Loucy (cell line): ENCODE measurements around the gene TREX2.
"Not testable (repeated sequence)": the region's sequence is repeated elsewhere in the genome, so short reads cannot be mapped to it uniquely, and the experiment has no call there.

ENCODE experiments used
- H2AFZ ChIP-seq: fragments of 200-600 bp; sonication (generic); 2 replicates; pipeline ENCODE4 v1.6.0; 2016; ENCODE audit warnings: antibody characterized with exemption, mild to moderate bottlenecking, low read length, moderate library complexity
- H3F3A ChIP-seq: fragments of 200-600 bp; 2 replicates; pipeline ENCODE4 v1.6.0; 2016; ENCODE audit warnings: antibody characterized with exemption, low read depth, mild to moderate bottlenecking
- H3K27me3 ChIP-seq: fragments of 200-600 bp; sonication (generic); 2 replicates; pipeline ENCODE4 v1.6.1; 2014; ENCODE audit warnings: low read length, mild to moderate bottlenecking; ENCODE audit not compliant: insufficient read depth, poor library complexity, severe bottlenecking
- H3K36me3 ChIP-seq: fragments of 200-600 bp; sonication (generic); 2 replicates; pipeline ENCODE4 v1.6.1; 2016; ENCODE audit warnings: low read length; ENCODE audit not compliant: insufficient read depth
- H3K4me1 ChIP-seq: fragments of 200-600 bp; sonication (generic); 2 replicates; pipeline ENCODE4 v1.5.1; 2014; ENCODE audit warnings: low read length, mild to moderate bottlenecking; ENCODE audit not compliant: insufficient read depth, poor library complexity, severe bottlenecking
- H3K4me2 ChIP-seq: fragments of 200-600 bp; sonication (generic); 2 replicates; pipeline ENCODE4 v1.6.0; 2014; ENCODE audit warnings: antibody characterized with exemption, low read length, low read depth, mild to moderate bottlenecking; ENCODE audit not compliant: poor library complexity, severe bottlenecking
- H3K4me3 ChIP-seq: fragments of 200-600 bp; sonication (generic); 2 replicates; pipeline ENCODE4 v1.5.1; 2014; ENCODE audit warnings: low read length, mild to moderate bottlenecking, mixed read lengths; ENCODE audit not compliant: poor library complexity, severe bottlenecking
- H3K79me2 ChIP-seq: fragments of 200-600 bp; sonication (generic); 2 replicates; pipeline ENCODE4 v1.6.1; 2014; ENCODE audit warnings: low read length; ENCODE audit not compliant: insufficient read depth
- H3K9ac ChIP-seq: fragments of 200-600 bp; sonication (generic); 2 replicates; pipeline ENCODE4 v1.6.0; 2014; ENCODE audit warnings: mild to moderate bottlenecking, low read depth, low read length, moderate library complexity; ENCODE audit not compliant: poor library complexity, severe bottlenecking
- H3K9me2 ChIP-seq: fragments of 200-600 bp; sonication (generic); replicated peaks from 2 replicates; pipeline ENCODE4 v1.6.1; 2016; ENCODE audit warnings: low read depth, low read length, mixed read lengths
- H3K9me3 ChIP-seq: fragments of 200-600 bp; sonication (generic); 2 replicates; pipeline ENCODE4 v1.6.1; 2014; ENCODE audit warnings: mild to moderate bottlenecking, antibody characterized with exemption, low read length, low read depth; ENCODE audit not compliant: insufficient read depth
- H4K20me1 ChIP-seq: fragments of 200-600 bp; sonication (generic); 2 replicates; pipeline ENCODE4 v1.6.0; 2014; ENCODE audit warnings: antibody characterized with exemption, low read length, mild to moderate bottlenecking; ENCODE audit not compliant: insufficient read depth, poor library complexity, severe bottlenecking
- EZH2phosphoT487 ChIP-seq: fragments of 200-600 bp; IDR thresholded peaks from 2 replicates; pipeline ENCODE4 v1.6.1; 2018; ENCODE audit warnings: antibody characterized with exemption, mild to moderate bottlenecking, moderate library complexity, borderline replicate concordance
- TF ChIP-seq, protein P1 (sequence below): fragments of 200-600 bp; sonication (generic); conservative IDR thresholded peaks from 2 replicates; pipeline ENCODE4 v1.5.1; 2014; ENCODE audit warnings: mild to moderate bottlenecking, antibody characterized with exemption, low read length

The TREX2 gene

DNA sequence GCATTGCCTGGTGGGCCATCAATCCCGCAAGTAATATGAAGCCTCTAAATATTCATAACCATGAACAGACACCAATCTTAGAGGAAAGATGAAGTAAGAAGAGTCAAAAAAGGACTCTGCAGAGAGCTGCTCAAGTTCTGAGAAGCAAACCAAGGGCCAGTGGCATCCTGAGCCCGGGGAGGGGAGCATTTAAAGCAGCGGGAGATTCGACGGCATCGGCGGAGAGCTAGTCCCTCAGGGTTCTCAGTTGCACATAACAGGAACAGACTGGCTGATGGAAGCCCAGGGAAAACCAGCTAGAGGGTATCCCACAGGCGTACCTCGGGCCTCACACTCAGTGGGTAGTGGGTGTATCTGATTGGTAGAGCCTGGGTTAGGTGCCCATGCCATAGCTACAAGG is 39.8 kb downstream of the TREX2 start:
- H3K4me2 ChIP-seq = no peak overlapping the region
- H4K20me1 ChIP-seq = no peaks in the 10 kb centered on the region
- H3K9me2 ChIP-seq = no peaks in the 10 kb centered on the region
- H2AFZ ChIP-seq = no peak overlapping the region
- no peaks in the 10 kb centered on the region for H3K79me2 ChIP-seq
- no peaks in the 10 kb centered on the region for H3K9me3 ChIP-seq
- no peaks in the 10 kb centered on the region for H3K4me1 ChIP-seq
- no peak overlapping the region for H3K9ac ChIP-seq
- H3K27me3 ChIP-seq = no peaks in the 10 kb centered on the region
- TF ChIP-seq EZH2phosphoT487 = no peak
- TF ChIP-seq, protein P1, sequence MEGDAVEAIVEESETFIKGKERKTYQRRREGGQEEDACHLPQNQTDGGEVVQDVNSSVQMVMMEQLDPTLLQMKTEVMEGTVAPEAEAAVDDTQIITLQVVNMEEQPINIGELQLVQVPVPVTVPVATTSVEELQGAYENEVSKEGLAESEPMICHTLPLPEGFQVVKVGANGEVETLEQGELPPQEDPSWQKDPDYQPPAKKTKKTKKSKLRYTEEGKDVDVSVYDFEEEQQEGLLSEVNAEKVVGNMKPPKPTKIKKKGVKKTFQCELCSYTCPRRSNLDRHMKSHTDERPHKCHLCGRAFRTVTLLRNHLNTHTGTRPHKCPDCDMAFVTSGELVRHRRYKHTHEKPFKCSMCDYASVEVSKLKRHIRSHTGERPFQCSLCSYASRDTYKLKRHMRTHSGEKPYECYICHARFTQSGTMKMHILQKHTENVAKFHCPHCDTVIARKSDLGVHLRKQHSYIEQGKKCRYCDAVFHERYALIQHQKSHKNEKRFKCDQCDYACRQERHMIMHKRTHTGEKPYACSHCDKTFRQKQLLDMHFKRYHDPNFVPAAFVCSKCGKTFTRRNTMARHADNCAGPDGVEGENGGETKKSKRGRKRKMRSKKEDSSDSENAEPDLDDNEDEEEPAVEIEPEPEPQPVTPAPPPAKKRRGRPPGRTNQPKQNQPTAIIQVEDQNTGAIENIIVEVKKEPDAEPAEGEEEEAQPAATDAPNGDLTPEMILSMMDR = no peak
- H3K4me3 ChIP-seq = no peak overlapping the region
- no peaks in the 10 kb centered on the region for H3K36me3 ChIP-seq
- no peaks in the 10 kb centered on the region for H3F3A ChIP-seq

DNA sequence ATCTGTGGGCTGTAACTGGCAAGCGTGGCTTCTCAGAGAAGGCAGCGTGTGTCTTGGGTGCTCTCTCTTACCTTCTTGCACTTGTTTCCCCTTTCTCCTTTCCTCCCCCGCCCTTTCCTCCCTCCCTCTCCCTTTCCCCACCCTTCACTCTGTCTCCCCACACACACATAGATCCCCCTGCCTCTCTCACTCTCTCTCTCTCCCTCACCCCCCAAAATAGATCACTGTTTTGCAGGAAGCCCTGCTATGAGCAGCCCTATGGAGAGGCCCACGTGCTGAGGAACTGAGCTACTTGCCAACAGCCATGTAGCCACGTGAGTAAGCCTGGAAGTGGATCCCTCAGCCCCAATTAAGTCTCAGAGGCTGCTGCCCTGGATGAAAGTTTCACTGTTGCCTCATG is 40.4 kb downstream of the TREX2 start:
- Histone ChIP-seq H3K4me1 (no peaks in the 10 kb centered on the region), H2AFZ (no peak overlapping the region), H3F3A (no peaks in the 10 kb centered on the region), H3K4me3 (no peak overlapping the region), H3K79me2 (no peaks in the 10 kb centered on the region), H3K9me2 (no peaks in the 10 kb centered on the region), H3K9me3 (no peaks in the 10 kb centered on the region), H3K36me3 (no peaks in the 10 kb centered on the region), H4K20me1 (no peaks in the 10 kb centered on the region), H3K27me3 (no peaks in the 10 kb centered on the region), H3K9ac (no peak overlapping the region), H3K4me2 (no peak overlapping the region)
- no peak for TF ChIP-seq EZH2phosphoT487
- TF ChIP-seq, protein P1 = no peak

DNA sequence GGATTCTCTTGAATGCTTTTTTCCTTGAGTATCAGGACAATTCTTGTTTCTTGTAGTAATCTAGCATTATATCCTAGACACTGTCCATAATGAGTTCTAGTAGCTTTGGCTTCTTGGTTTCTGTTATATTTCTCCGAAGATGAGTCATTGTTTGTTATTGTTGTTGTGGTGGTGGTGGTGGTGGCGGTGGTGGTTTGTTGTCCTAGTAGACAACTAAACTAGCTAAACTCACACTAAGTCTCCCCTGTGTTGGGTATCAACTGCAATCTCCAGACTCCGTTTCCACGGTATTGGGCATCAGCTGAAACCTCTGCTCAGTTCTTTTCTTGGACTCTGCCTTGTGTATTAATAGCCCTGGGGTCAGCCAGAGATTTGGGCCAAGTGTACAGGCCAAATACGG is 41.5 kb downstream of the TREX2 start:
- not testable (repeated sequence) for H3K36me3 ChIP-seq, H3K9me3 ChIP-seq, H3K9ac ChIP-seq, H3K4me3 ChIP-seq, H3K79me2 ChIP-seq, H3F3A ChIP-seq, H4K20me1 ChIP-seq, H3K4me1 ChIP-seq, H3K9me2 ChIP-seq, H3K4me2 ChIP-seq, H3K27me3 ChIP-seq, H2AFZ ChIP-seq

DNA sequence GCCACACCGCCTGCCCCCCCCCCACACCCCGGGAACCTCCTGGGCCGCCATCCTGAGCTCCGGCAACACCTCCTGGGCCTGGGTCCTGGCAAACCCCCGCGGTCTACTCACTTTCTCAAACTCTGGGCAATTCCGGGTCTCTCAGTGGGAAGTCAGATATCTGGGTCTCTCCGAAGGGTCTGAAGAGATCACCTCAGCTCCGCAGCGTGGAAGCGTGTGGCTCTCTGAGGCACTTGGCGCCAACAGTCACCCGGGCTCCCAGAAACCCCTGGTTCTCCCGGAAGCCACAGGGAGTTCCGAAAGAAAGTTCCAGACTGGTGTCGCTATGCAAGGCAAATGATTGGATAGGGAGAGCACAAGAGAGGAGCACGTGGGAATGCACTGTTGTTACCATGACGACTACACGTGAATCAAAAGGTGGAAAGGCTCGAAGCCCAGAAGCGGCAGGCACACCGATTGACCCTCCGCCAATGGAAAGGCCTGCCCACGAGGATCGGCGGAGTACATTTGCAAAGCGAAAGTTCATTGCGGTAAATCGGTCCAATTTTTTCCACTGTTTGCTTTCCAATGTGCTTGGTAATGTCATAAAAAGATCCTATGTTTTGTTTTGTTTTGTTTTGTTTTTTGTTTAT is 44.6 kb downstream of the TREX2 start, which contains the start of gene PNMA6E:
PNMA6E (minus strand) TSS at position 218 of the 632 bp plus-strand sequence. CDS start 2,501 bp downstream, outside the sequence.
- no peak for TF ChIP-seq EZH2phosphoT487
- TF ChIP-seq, protein P1 = no peak
- H2AFZ ChIP-seq = no peak within 1 kb of the TSS
- H3K27me3 ChIP-seq = no peaks in the 10 kb centered on the region
- no peaks in the 10 kb centered on the region for H3K4me1 ChIP-seq
- no peak within 1 kb of the TSS for H3K9ac ChIP-seq
- no peaks in the 10 kb centered on the region for H3K79me2 ChIP-seq
- no peaks in the 10 kb centered on the region for H4K20me1 ChIP-seq
- H3K4me2 ChIP-seq = no peak within 1 kb of the TSS
- H3K4me3 ChIP-seq = no peak within 1 kb of the TSS
- no peaks in the 10 kb centered on the region for H3K9me3 ChIP-seq
- no peaks in the 10 kb centered on the region for H3F3A ChIP-seq
- no peaks in the 10 kb centered on the region for H3K9me2 ChIP-seq
- H3K36me3 ChIP-seq = no peaks in the 10 kb centered on the region
